Adrenal gland (tissue), 5 donors: ENCODE measurements around the gene EIPR1.
A peak's percentile ranks its signal among the peaks of the same experiment; 100 is the strongest.

Source experiments
- CTCF ChIP-seq, 6 experiments: fragments of 450-650 bp in 4 of 6; fragments of 200-600 bp in 2 of 6; sonication (generic) in 1 of 6; IDR thresholded peaks; 1 replicate in 5 of 6; 2 replicates in 1 of 6; pipeline versions ENCODE4 v1.5.1 to v1.8.0; 2016 to 2021; ENCODE audit warnings: antibody characterized with exemption in 6 of 6, mild to moderate bottlenecking in 2 of 6, moderate library complexity in 1 of 6
- POLR2A ChIP-seq, 2 donors: fragments of 450-650 bp; IDR thresholded peaks; one replicate each; pipeline ENCODE4 v1.6.1; 2017; ENCODE audit warnings: antibody characterized with exemption in 2 of 2, mild to moderate bottlenecking in 2 of 2, moderate library complexity in 1 of 2
- donor health status: DM: no; HTN: no; CAD: no.

DNA sequence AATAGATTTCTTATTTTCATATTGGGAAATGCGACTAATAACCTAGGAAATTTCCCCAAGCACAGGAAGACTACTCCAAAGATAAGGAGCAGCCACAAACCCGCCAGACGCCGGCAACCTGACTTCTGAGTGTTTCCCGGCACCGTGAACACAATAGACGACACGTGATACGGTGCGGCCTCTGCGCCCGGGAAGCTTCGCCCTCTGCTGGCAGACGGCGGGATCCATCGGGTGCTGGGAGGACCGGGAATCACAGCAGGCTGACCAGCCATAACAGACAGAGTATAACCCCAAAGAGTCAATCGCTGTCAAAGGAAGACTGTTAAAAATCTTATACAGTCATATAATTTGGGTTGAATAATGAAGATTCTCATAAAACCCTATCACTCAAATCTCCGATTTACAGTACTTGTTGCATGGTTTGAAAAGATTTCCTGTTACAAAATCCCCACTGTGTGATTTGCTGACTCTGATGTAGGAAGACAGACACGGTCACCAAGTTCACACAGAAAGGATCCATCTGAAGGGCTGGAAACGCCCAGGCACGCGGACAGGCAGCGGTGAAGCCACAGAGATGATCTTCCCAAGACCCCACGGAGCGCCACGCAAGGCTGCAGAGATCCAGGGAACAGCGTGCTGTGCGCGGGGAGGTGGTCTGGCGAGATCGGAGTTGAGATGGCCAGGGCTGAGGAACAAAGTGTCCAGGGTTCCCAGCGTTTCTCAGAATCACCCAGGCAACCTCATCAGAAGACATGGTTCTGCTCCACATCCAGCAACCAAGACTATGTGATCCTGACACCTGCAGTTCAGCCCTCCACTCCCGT, 73.8 kb downstream of the EIPR1 start:
- TF ChIP-seq CTCF (IDR thresholded peaks at IDR 0.05) (peak; percentile 93 to 98 (median 96)), POLR2A (IDR thresholded peaks at IDR 0.05) (peak in 1 of 2 donors; percentile 50)
